HepG2 (cell line): Measurements from ENCODE around the gene NCKAP1. TPM values are rescaled to one million over a fixed set of nuclear protein-coding genes. Genes with fewer than 3 reads are reported as not detected.

Experiments used
- ATAC-seq: fragments of 200-7000 bp; cut with Tn5 transposase; 3 replicates; pipeline ENCODE4 v1.9.1; 2020; ENCODE audit warnings: mild to moderate bottlenecking, moderate library complexity
- BruUV-seq: library from RNA; stranded (reverse); fragments of 400-500 nt; replicated peaks from 2 replicates; lab custom pipeline; 2021; lab: Mats Ljungman, UMichigan
- CTCF ChIA-PET: fragments of 300-600 bp; formaldehyde crosslinking; extraction: SDS; loops from one replicate; lab custom pipeline; 2021; ENCODE audit warnings: low total read pairs, inconsistent platforms, low intra/inter-chr PET ratio; lab: Yijun Ruan, JAX
- POLR2A ChIA-PET: fragments of 350-600 bp; sonication (Branson Sonifier 250); formaldehyde crosslinking; loops from one replicate; lab custom pipeline; 2020; ENCODE audit warnings: antibody characterized with exemption, inconsistent platforms; lab: Yijun Ruan, JAX
- DNase-seq: peaks from one replicate; pipeline ENCODE4 v3.0.0-alpha.2; 2015; ENCODE audit warnings: low spot score
- FAIRE-seq: peaks from 3 replicates; lab custom pipeline; 2011; peaks lifted over from hg19 to GRCh38; lab: Jason Lieb, UNC
- H2AFZ ChIP-seq: one replicate; pipeline ENCODE4 v1.6.1; 2011; ENCODE audit warnings: low read length, inconsistent platforms
- H3K27ac ChIP-seq: fragments of 300-600 bp; 3 replicates; pipeline ENCODE4 v1.8.0; 2011; ENCODE audit warnings: mixed run types, mild to moderate bottlenecking, mixed read lengths, low read length, inconsistent platforms; ENCODE audit not compliant: insufficient read depth; ENCODE audit errors: extremely low read length
- H3K27me3 ChIP-seq, 2 experiments: fragments of 200-600 bp in 1 of 2; 2 replicates in 1 of 2; 3 replicates in 1 of 2; pipeline versions ENCODE4 v1.6.0 to v1.8.0; 2011; ENCODE audit warnings: low read length in 2 of 2, mild to moderate bottlenecking in 2 of 2, moderate library complexity in 2 of 2, inconsistent platforms in 1 of 2; ENCODE audit not compliant: insufficient read depth in 2 of 2, control insufficient read depth in 1 of 2
- H3K36me3 ChIP-seq, 2 experiments: fragments of 200-600 bp in 1 of 2; replicated peaks in 1 of 2; 2 replicates in 1 of 2; 3 replicates in 1 of 2; pipeline versions ENCODE4 v1.5.1 to v1.8.0; 2011; ENCODE audit warnings: low read length in 2 of 2, inconsistent platforms in 1 of 2; ENCODE audit not compliant: insufficient read depth in 2 of 2, control insufficient read depth in 1 of 2
- H3K4me1 ChIP-seq: 2 replicates; pipeline ENCODE4 v1.5.1; 2012; ENCODE audit warnings: low read length, inconsistent platforms; ENCODE audit not compliant: insufficient read depth
- H3K4me2 ChIP-seq: 2 replicates; pipeline ENCODE4 v1.6.0; 2011; ENCODE audit warnings: low read depth, low read length, inconsistent platforms
- H3K4me3 ChIP-seq, 3 experiments: fragments of 200-600 bp in 1 of 3; sonication (generic), shearing (Covaris generic) in 1 of 3; replicated peaks in 1 of 3; 2 replicates each; pipeline ENCODE4 v1.5.1; 2011 to 2016; ENCODE audit warnings: low read length in 3 of 3, inconsistent platforms in 2 of 3, low read depth in 2 of 3, mild to moderate bottlenecking in 2 of 3, control low read depth in 1 of 3, mixed read lengths in 1 of 3; ENCODE audit not compliant: insufficient read depth in 1 of 3
- H3K79me2 ChIP-seq: one replicate; pipeline ENCODE4 v1.6.1; 2011; ENCODE audit warnings: low read length, inconsistent platforms; ENCODE audit not compliant: insufficient read depth
- H3K9ac ChIP-seq: 2 replicates; pipeline ENCODE4 v1.6.0; 2011; ENCODE audit warnings: mild to moderate bottlenecking, low read depth, low read length, inconsistent platforms; ENCODE audit not compliant: insufficient read depth
- H3K9me3 ChIP-seq: 2 replicates; pipeline ENCODE4 v1.5.1; 2012; ENCODE audit warnings: mild to moderate bottlenecking, low read length
- H4K20me1 ChIP-seq: 2 replicates; pipeline ENCODE4 v1.6.0; 2011; ENCODE audit warnings: inconsistent platforms, mild to moderate bottlenecking, low read length, moderate library complexity; ENCODE audit not compliant: insufficient read depth
- CEBPB ChIP-seq: IDR thresholded peaks from 2 replicates; pipeline ENCODE4 v1.6.1; 2011; ENCODE audit warnings: low read depth, low read length, improper control_type of control experiment, borderline replicate concordance
- EEA1 ChIP-seq: sonication (generic); formaldehyde crosslinking; IDR thresholded peaks from 2 replicates; pipeline ENCODE4 v1.5.1; 2020; ENCODE audit warnings: mild to moderate bottlenecking, missing genetic modification reagents, borderline replicate concordance
- ZNF441 ChIP-seq: sonication (generic); formaldehyde crosslinking; IDR thresholded peaks from 2 replicates; pipeline ENCODE4 v1.7.0; 2021; ENCODE audit warnings: missing genetic modification reagents, borderline replicate concordance
- WGBS: methylation state at CpG from one replicate; pipeline ENCODE4 v1.1.6; 2017; ENCODE audit warnings: low lambda C conversion rate; 5-methylcytosine and 5-hydroxymethylcytosine counted together
- in situ Hi-C: cut with HindIII; loops from 2 replicates; pipeline ENCODE4 v1.10.0; 2017; ENCODE audit warnings: low pct_unique_long_range_greater_than_20kb; ENCODE audit not compliant: extremely low pct_ligation_motif_present
- intact Hi-C: fragments of 100-400 bp; cut with micrococcal nuclease; formaldehyde crosslinking; loops from one replicate; pipeline ENCODE4 v1.10.0; 2022; ENCODE audit not compliant: unreplicated experiment
- polyA plus RNA-seq, 8 experiments: library from polyadenylated mRNA; depleted of rRNA in 3 of 8; stranded (reverse) in 7 of 8; unstranded in 1 of 8; fragments of >200 nt; fragmentation: Illumina TruSeq in 4 of 8; extraction: Trizol in 4 of 8; gene quantifications; 2 replicates each; pipeline versions ENCODE4 v1.2.1 to v1.2.3, GENCODE V29; 2011 to 2016; ENCODE audit warnings: low read depth in 4 of 8, missing spikeins in 1 of 8, mixed read lengths in 1 of 8; ENCODE audit not compliant: insufficient read depth in 1 of 8
- total RNA-seq, 5 experiments: library from RNA; depleted of rRNA; stranded (reverse); fragments of >200 nt; fragmentation: Illumina TruSeq; extraction: Trizol; gene quantifications; 2 replicates each; pipeline ENCODE4 v1.2.3, GENCODE V29; 2016; ENCODE audit warnings: low read depth in 1 of 5

The NCKAP1 gene
- total and polyA plus RNA-seq, 2 of the 13 experiments (the other 11 are each of a cell fraction or from before 2014, with no cell fraction given), result 72.1 to 96.3 TPM

- Histone ChIP-seq H3K4me1 (no peaks in the 10 kb centered on the region), H3K4me3 (no peak overlapping the region), H2AFZ (no peak overlapping the region), H4K20me1 (no peaks in the 10 kb centered on the region), H3K4me2 (no peak overlapping the region), H3K9ac (no peak overlapping the region), H3K79me2 (no peaks in the 10 kb centered on the region), H3K27me3 (no peaks in the 10 kb centered on the region), H3K27ac (no peak overlapping the region), H3K9me3 (no peaks in the 10 kb centered on the region), H3K36me3 (peaks cover 2 to 23% of the 10 kb centered on the region in 2 experiments; a peak in 4 of 5 replicates)
- intact Hi-C loops, result no loop called here
- 91% methylated on average over 5 of the region's 5 CpGs for WGBS
- ChIA-PET CTCF (no interaction called here), POLR2A (no interaction called here)
- in situ Hi-C loops, result no loop called here
- ATAC-seq (no peak), DNase-seq (no peak), FAIRE-seq (no peak)
- BruUV-seq, result no TSS peak
- no peak for TF ChIP-seq EEA1 (CRISPR knock-in tag)
Measured at GRCh38 chr2:182920631-182921056, 117.6 kb downstream of the NCKAP1 start.

GRCh38 chr2:182920089-182920488, 118.2 kb downstream of the NCKAP1 start:
- Histone ChIP-seq H3K4me1 (no peaks in the 10 kb centered on the region), H3K4me3 (no peak overlapping the region), H3K4me2 (no peak overlapping the region), H3K9ac (no peak overlapping the region), H3K9me3 (no peaks in the 10 kb centered on the region), H3K79me2 (no peaks in the 10 kb centered on the region), H3K27me3 (no peaks in the 10 kb centered on the region), H3K36me3 (peaks cover 2 to 24% of the 10 kb centered on the region in 2 experiments; a peak in 3 of 5 replicates), H4K20me1 (no peaks in the 10 kb centered on the region), H3K27ac (no peak overlapping the region)
- intact Hi-C loops, result no loop called here
- no peak for FAIRE-seq
- in situ Hi-C loops, result no loop called here
- no peak for DNase-seq
- CTCF ChIA-PET, result no interaction called here
- POLR2A ChIA-PET, result no interaction called here
- BruUV-seq, result no TSS peak
- ATAC-seq, result no peak
- 97% methylated on average over 7 of the region's 7 CpGs for whole genome bisulfite sequencing
- TF ChIP-seq CEBPB (peak; percentile 80), ZNF441 (no peak)
- TF ChIP-seq, all 625 proteins: peak for 1
- H2AFZ ChIP-seq, result no peak overlapping the region
